C4-2B (cell line): ENCODE measurements around the gene TSHR.

Source experiments
- CTCF ChIP-seq: fragments of 450-650 bp; conservative IDR thresholded peaks from 2 replicates; pipeline ENCODE4 v1.5.1; 2017; ENCODE audit warnings: mild to moderate bottlenecking
- ZFX ChIP-seq: fragments of 450-650 bp; IDR thresholded peaks from 2 replicates; pipeline ENCODE4 v1.6.1; 2017

GRCh38 chr14:81123811-81124210 is 168.4 kb downstream of the TSHR start:
- no peak for TF ChIP-seq CTCF
- TF ChIP-seq ZFX: no peak
